ENCODE data around the gene NDUFAF8. TPM values are rescaled to one million over a fixed set of nuclear protein-coding genes. Genes with fewer than 3 reads are reported as not detected.

Gene NDUFAF8
- 107 to 239 TPM (median 229 TPM) in 5 replicates for total RNA-seq (2022; extraction: Qiagen RNA extraction; ENCODE audit: low read depth)

GRCh38 chr17:81238815-81239713 lies at the start of gene NDUFAF8, which contains the start of gene TEPSIN:
Gene NDUFAF8 (plus strand): TSS chr17:81239318. CDS start chr17:81239364, 46 bp downstream.
Gene TEPSIN (minus strand): TSS chr17:81239055. CDS start chr17:81239033, 22 bp downstream.

GRCh38 chr17:81222906-81223761 lies 16.0 kb upstream of the NDUFAF8 start, which contains the start of gene CEP131:
Gene CEP131 (minus strand): TSS chr17:81222965. CDS start chr17:81220056, 2,909 bp downstream.

Other genes with a start within 250 kb of the NDUFAF8 start
- 29.1 to 38.1 TPM (median 32.9 TPM) in 5 replicates for gene CHMP6, start 247.5 kb upstream of the NDUFAF8 start, total RNA-seq (2022; extraction: Qiagen RNA extraction; ENCODE audit: low read depth)
- gene BAIAP2, start 204.2 kb upstream of the NDUFAF8 start, total RNA-seq (2022; extraction: Qiagen RNA extraction; ENCODE audit: low read depth) = 70.4 to 97.3 TPM (median 87.6 TPM) in 5 replicates
- gene PVALEF, start 73.8 kb upstream of the NDUFAF8 start, total RNA-seq (2022; extraction: Qiagen RNA extraction; ENCODE audit: low read depth) = not detected in 5 replicates
- 0.17 to 0.78 TPM (median 0.57 TPM) in 5 replicates for gene AATK, start 73.1 kb upstream of the NDUFAF8 start, total RNA-seq (2022; extraction: Qiagen RNA extraction; ENCODE audit: low read depth)
- gene CEP131, start 16.4 kb upstream of the NDUFAF8 start, total RNA-seq (2022; extraction: Qiagen RNA extraction; ENCODE audit: low read depth) = 5.3 to 11.0 TPM (median 8.9 TPM) in 5 replicates
- 13.8 to 32.7 TPM (median 29.2 TPM) in 5 replicates for gene TEPSIN, start 263 bp upstream of the NDUFAF8 start, total RNA-seq (2022; extraction: Qiagen RNA extraction; ENCODE audit: low read depth)
- 35.9 to 84.0 TPM (median 80.3 TPM) in 5 replicates for gene SLC38A10, start 56.0 kb downstream of the NDUFAF8 start, total RNA-seq (2022; extraction: Qiagen RNA extraction; ENCODE audit: low read depth)
- 6.5 to 12.9 TPM (median 12.1 TPM) in 5 replicates for gene BAHCC1, start 156.1 kb downstream of the NDUFAF8 start, total RNA-seq (2022; extraction: Qiagen RNA extraction; ENCODE audit: low read depth)